A549 (cell line): ENCODE results near the gene POLR3A.

ENCODE experiments used
- CTCF ChIP-seq: fragments of >200 bp; sonication (Bioruptor Twin); formaldehyde crosslinking; IDR thresholded peaks from 3 replicates; pipeline ENCODE4 v1.5.1; 2016
- ESRRA ChIP-seq: fragments of 150-350 bp; IDR thresholded peaks from 2 replicates; pipeline ENCODE4 v1.6.1; 2014; ENCODE audit warnings: mild to moderate bottlenecking, low read length, borderline replicate concordance
- HOXA7 ChIP-seq: fragments of 250-450 bp; sonication (Bioruptor Pico); IDR thresholded peaks from 2 replicates; pipeline ENCODE4 v1.5.0; 2020; ENCODE audit warnings: mild to moderate bottlenecking, moderate library complexity
- POLR2A ChIP-seq: IDR thresholded peaks from 2 replicates; pipeline ENCODE4 v1.6.1; 2012; ENCODE audit warnings: mild to moderate bottlenecking, low read length
- POLR2AphosphoS2 ChIP-seq: conservative IDR thresholded peaks from 2 replicates; pipeline ENCODE4 v1.6.1; 2012; ENCODE audit warnings: low read length, improper control_type of control experiment, inconsistent platforms
- REST ChIP-seq: fragments of 200-600 bp; sonication (generic); IDR thresholded peaks from 2 replicates; pipeline ENCODE4 v1.6.1; 2016; ENCODE audit warnings: antibody characterized with exemption, mild to moderate bottlenecking, moderate library complexity
- ZFP36 ChIP-seq: fragments of 450-650 bp; IDR thresholded peaks from 2 replicates; pipeline ENCODE4 v1.6.1; 2014; ENCODE audit warnings: borderline replicate concordance; ENCODE audit not compliant: partially characterized antibody

GRCh38 chr10:78070726-78071125 lies 41.4 kb upstream of the POLR3A start:
- TF ChIP-seq POLR2AphosphoS2, result no peak
- TF ChIP-seq CTCF, result no peak
- TF ChIP-seq POLR2A, result no peak
- TF ChIP-seq REST, result no peak
- no peak for TF ChIP-seq HOXA7 (CRISPR knock-in tag)
- no peak for TF ChIP-seq ESRRA
- TF ChIP-seq ZFP36, result no peak
